SK-N-SH (cell line): ENCODE data around the gene MFNG. TPM values are rescaled to one million over a fixed set of nuclear protein-coding genes. Genes with fewer than 3 reads are reported as not detected.

ENCODE experiments used
- CTCF ChIA-PET: fragments of 300-600, 350-600 bp; formaldehyde crosslinking; extraction: SDS; loops from one replicate; lab custom pipeline; 2021; lab: Yijun Ruan, JAX
- POLR2A ChIA-PET: fragments of 350-600 bp; sonication (Branson Sonifier 250); formaldehyde crosslinking; extraction: SDS; loops from one replicate; lab custom pipeline; 2020; ENCODE audit warnings: antibody characterized with exemption, inconsistent platforms; lab: Yijun Ruan, JAX
- DNase-seq: peaks from one replicate; pipeline ENCODE4 v3.0.0; 2012
- H2AFZ ChIP-seq: fragments of 200-600 bp; sonication (generic); 2 replicates; pipeline ENCODE4 v1.8.1; 2016; ENCODE audit warnings: antibody characterized with exemption, mild to moderate bottlenecking, low read depth
- H3F3A ChIP-seq: fragments of 200-600 bp; sonication (generic); replicated peaks from 2 replicates; pipeline ENCODE3; 2016; ENCODE audit warnings: antibody characterized with exemption, mild to moderate bottlenecking; ENCODE audit not compliant: insufficient read depth
- H3K27ac ChIP-seq, 2 experiments: fragments of 200-500 bp in 1 of 2; fragments of 200-600 bp in 1 of 2; sonication (Bioruptor generic) in 1 of 2; sonication (generic), shearing (Covaris generic) in 1 of 2; 2 replicates each; pipeline versions ENCODE4 v1.5.1 to v1.6.1; 2014 to 2016; ENCODE audit warnings: low read depth in 2 of 2, inconsistent platforms in 1 of 2, low read length in 1 of 2, mild to moderate bottlenecking in 1 of 2, mixed read lengths in 1 of 2
- H3K27me3 ChIP-seq: fragments of 200-600 bp; sonication (generic), shearing (Covaris generic); 2 replicates; pipeline ENCODE4 v1.6.1; 2016; ENCODE audit warnings: mixed run types; ENCODE audit not compliant: insufficient read depth
- H3K36me3 ChIP-seq, 2 experiments: fragments of 200-500 bp in 1 of 2; fragments of 200-600 bp in 1 of 2; sonication (Bioruptor generic) in 1 of 2; sonication (generic) in 1 of 2; replicated peaks in 1 of 2; 2 replicates each; pipeline versions ENCODE3 to v1.5.1; 2014 to 2016; ENCODE audit warnings: low read length in 1 of 2, mild to moderate bottlenecking in 1 of 2; ENCODE audit not compliant: insufficient read depth in 2 of 2, control insufficient read depth in 1 of 2
- H3K4me1 ChIP-seq, 2 experiments: fragments of 200-500 bp in 1 of 2; fragments of 200-600 bp in 1 of 2; sonication (Bioruptor generic) in 1 of 2; sonication (generic), shearing (Covaris generic) in 1 of 2; 2 replicates each; pipeline versions ENCODE4 v1.5.1 to v1.6.1; 2014 to 2016; ENCODE audit warnings: low read depth in 1 of 2, low read length in 1 of 2, mixed run types in 1 of 2; ENCODE audit not compliant: insufficient read depth in 2 of 2, control insufficient read depth in 1 of 2
- H3K4me2 ChIP-seq: fragments of 200-600 bp; sonication (generic), shearing (Covaris generic); 2 replicates; pipeline ENCODE4 v1.6.1; 2017; ENCODE audit warnings: mixed run types
- H3K4me3 ChIP-seq, 2 experiments: fragments of 200-500 bp in 1 of 2; fragments of 200-600 bp in 1 of 2; sonication (Bioruptor generic) in 1 of 2; sonication (generic), shearing (Covaris generic) in 1 of 2; 2 replicates each; pipeline versions ENCODE4 v1.5.1 to v1.8.1; 2014 to 2016; ENCODE audit warnings: low read depth in 2 of 2, inconsistent platforms in 1 of 2, low read length in 1 of 2, mild to moderate bottlenecking in 1 of 2, mixed read lengths in 1 of 2, moderate library complexity in 1 of 2
- H3K79me2 ChIP-seq: fragments of 200-600 bp; sonication (generic); 2 replicates; pipeline ENCODE4 v1.8.1; 2017; ENCODE audit warnings: mild to moderate bottlenecking; ENCODE audit not compliant: insufficient read depth
- H3K9ac ChIP-seq: fragments of 200-600 bp; sonication (generic); 2 replicates; pipeline ENCODE4 v1.6.1; 2017; ENCODE audit warnings: mixed run types
- H3K9me2 ChIP-seq: fragments of 200-600 bp; sonication (generic); 2 replicates; pipeline ENCODE4 v1.6.1; 2017; ENCODE audit warnings: mixed run types
- H3K9me3 ChIP-seq: fragments of 200-600 bp; sonication (generic); 2 replicates; pipeline ENCODE4 v1.6.1; 2017; ENCODE audit warnings: mixed run types, mild to moderate bottlenecking, moderate library complexity
- H4K20me1 ChIP-seq: fragments of 200-600 bp; sonication (generic); 2 replicates; pipeline ENCODE4 v1.6.1; 2017; ENCODE audit warnings: mild to moderate bottlenecking, mixed run types; ENCODE audit not compliant: insufficient read depth
- CHD2 ChIP-seq: fragments of 150-350 bp; IDR thresholded peaks from 2 replicates; pipeline ENCODE4 v1.6.1; 2018; ENCODE audit warnings: low read length; ENCODE audit not compliant: partially characterized antibody
- EP300 ChIP-seq, 2 experiments: IDR thresholded peaks; 2 replicates each; pipeline versions ENCODE4 v1.4.0 to v1.6.1; 2012; ENCODE audit warnings: borderline replicate concordance in 1 of 2, low read depth in 1 of 2, low read length in 1 of 2
- EZH2phosphoT487 ChIP-seq: fragments of 200-600 bp; sonication (generic); IDR thresholded peaks from 2 replicates; pipeline ENCODE4 v1.6.1; 2017; ENCODE audit warnings: low read depth, mixed run types, mild to moderate bottlenecking, antibody characterized with exemption, moderate library complexity, borderline replicate concordance
- FOXJ3 ChIP-seq: sonication (generic); formaldehyde crosslinking; IDR thresholded peaks from 2 replicates; pipeline ENCODE4 v1.5.1; 2020; ENCODE audit warnings: mild to moderate bottlenecking, missing genetic modification reagents
- FOXM1 ChIP-seq: IDR thresholded peaks from 2 replicates; pipeline ENCODE4 v1.4.0; 2012; ENCODE audit warnings: low read depth, mild to moderate bottlenecking
- GABPA ChIP-seq: IDR thresholded peaks from 2 replicates; pipeline ENCODE4 v1.4.0; 2012; ENCODE audit warnings: low read depth, mild to moderate bottlenecking
- MAX ChIP-seq: IDR thresholded peaks from 2 replicates; pipeline ENCODE4 v1.4.0; 2012; ENCODE audit warnings: low read depth
- MEF2A ChIP-seq: IDR thresholded peaks from 2 replicates; pipeline ENCODE4 v1.4.0; 2012; ENCODE audit warnings: low read depth, borderline replicate concordance
- MXI1 ChIP-seq: IDR thresholded peaks from 2 replicates; pipeline ENCODE4 v1.6.1; 2012; ENCODE audit warnings: mild to moderate bottlenecking, low read depth, low read length, improper control_type of control experiment
- POLR2AphosphoS5 ChIP-seq: IDR thresholded peaks from 2 replicates; pipeline ENCODE4 v1.6.1; 2012; ENCODE audit warnings: low read depth, low read length
- REST ChIP-seq: IDR thresholded peaks from 2 replicates; pipeline ENCODE4 v1.6.1; 2012; ENCODE audit warnings: mild to moderate bottlenecking, low read depth, low read length, moderate library complexity
- RXRA ChIP-seq: IDR thresholded peaks from 2 replicates; pipeline ENCODE4 v1.4.0; 2012; ENCODE audit warnings: low read depth, mild to moderate bottlenecking, borderline replicate concordance
- SIN3A ChIP-seq: IDR thresholded peaks from 2 replicates; pipeline ENCODE4 v1.6.1; 2012; ENCODE audit warnings: low read depth, mild to moderate bottlenecking, low read length, moderate library complexity, borderline replicate concordance
- SMC3 ChIP-seq: IDR thresholded peaks from 2 replicates; pipeline ENCODE4 v1.6.1; 2012; ENCODE audit warnings: low read depth, low read length, improper control_type of control experiment
- TAF1 ChIP-seq: IDR thresholded peaks from 2 replicates; pipeline ENCODE4 v1.6.1; 2012; ENCODE audit warnings: low read depth, mild to moderate bottlenecking, low read length, moderate library complexity, borderline replicate concordance
- TCF12 ChIP-seq: IDR thresholded peaks from 2 replicates; pipeline ENCODE4 v1.4.0; 2012
- TEAD4 ChIP-seq: IDR thresholded peaks from 2 replicates; pipeline ENCODE4 v1.4.0; 2012; ENCODE audit warnings: mild to moderate bottlenecking, borderline replicate concordance; ENCODE audit not compliant: insufficient read depth
- USF2 ChIP-seq: fragments of 150-350 bp; IDR thresholded peaks from 2 replicates; pipeline ENCODE4 v1.6.1; 2017; ENCODE audit warnings: antibody characterized with exemption, low read length, low read depth, borderline replicate concordance
- YY1 ChIP-seq: IDR thresholded peaks from 2 replicates; pipeline ENCODE4 v1.4.0; 2012; ENCODE audit warnings: low read depth, mild to moderate bottlenecking
- WGBS: methylation state at CpG from one replicate; pipeline ENCODE4 v1.1.6; 2017; ENCODE audit warnings: low lambda C conversion rate; 5-methylcytosine and 5-hydroxymethylcytosine counted together
- polyA plus RNA-seq, 3 experiments: library from polyadenylated mRNA; depleted of rRNA; stranded (reverse); fragments of >200 nt; gene quantifications; 2 replicates each; pipeline ENCODE4 v1.2.3, GENCODE V29; 2012
- TF ChIP-seq, protein P1 (sequence below): IDR thresholded peaks from 2 replicates; pipeline ENCODE4 v1.4.0; 2012; ENCODE audit warnings: low read depth, borderline replicate concordance
- TF ChIP-seq, protein P2 (sequence below): IDR thresholded peaks from 2 replicates; pipeline ENCODE4 v1.4.0; 2012; ENCODE audit warnings: low read depth, borderline replicate concordance

The MFNG gene
- polyA plus RNA-seq, 1 of the 3 experiments (the other 2 are of a cell fraction) = 0.18 TPM

- no peak for TF ChIP-seq TEAD4
- no peak for TF ChIP-seq GABPA
- no peak for TF ChIP-seq CHD2
- no peak for TF ChIP-seq MXI1
- no peak for TF ChIP-seq MEF2A
- TF ChIP-seq FOXM1 = no peak
- TF ChIP-seq, protein P1, sequence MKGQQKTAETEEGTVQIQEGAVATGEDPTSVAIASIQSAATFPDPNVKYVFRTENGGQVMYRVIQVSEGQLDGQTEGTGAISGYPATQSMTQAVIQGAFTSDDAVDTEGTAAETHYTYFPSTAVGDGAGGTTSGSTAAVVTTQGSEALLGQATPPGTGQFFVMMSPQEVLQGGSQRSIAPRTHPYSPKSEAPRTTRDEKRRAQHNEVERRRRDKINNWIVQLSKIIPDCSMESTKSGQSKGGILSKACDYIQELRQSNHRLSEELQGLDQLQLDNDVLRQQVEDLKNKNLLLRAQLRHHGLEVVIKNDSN = no peak
- no peak for TF ChIP-seq REST
- TF ChIP-seq, protein P2, sequence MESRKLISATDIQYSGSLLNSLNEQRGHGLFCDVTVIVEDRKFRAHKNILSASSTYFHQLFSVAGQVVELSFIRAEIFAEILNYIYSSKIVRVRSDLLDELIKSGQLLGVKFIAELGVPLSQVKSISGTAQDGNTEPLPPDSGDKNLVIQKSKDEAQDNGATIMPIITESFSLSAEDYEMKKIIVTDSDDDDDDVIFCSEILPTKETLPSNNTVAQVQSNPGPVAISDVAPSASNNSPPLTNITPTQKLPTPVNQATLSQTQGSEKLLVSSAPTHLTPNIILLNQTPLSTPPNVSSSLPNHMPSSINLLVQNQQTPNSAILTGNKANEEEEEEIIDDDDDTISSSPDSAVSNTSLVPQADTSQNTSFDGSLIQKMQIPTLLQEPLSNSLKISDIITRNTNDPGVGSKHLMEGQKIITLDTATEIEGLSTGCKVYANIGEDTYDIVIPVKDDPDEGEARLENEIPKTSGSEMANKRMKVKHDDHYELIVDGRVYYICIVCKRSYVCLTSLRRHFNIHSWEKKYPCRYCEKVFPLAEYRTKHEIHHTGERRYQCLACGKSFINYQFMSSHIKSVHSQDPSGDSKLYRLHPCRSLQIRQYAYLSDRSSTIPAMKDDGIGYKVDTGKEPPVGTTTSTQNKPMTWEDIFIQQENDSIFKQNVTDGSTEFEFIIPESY = no peak
- no peak for TF ChIP-seq RXRA
- no peak for TF ChIP-seq EZH2phosphoT487
- TF ChIP-seq TAF1 = no peak
- TF ChIP-seq YY1 = no peak
These were observed 21.5 kb upstream of the MFNG start (continued) for GRCh38 chr22:37507731-37508130.

GRCh38 chr22:37505989-37506388 is 19.8 kb upstream of the MFNG start:
- no peaks in the 10 kb centered on the region for H3K9me3 ChIP-seq
- H3K4me2 ChIP-seq = no peak overlapping the region
- no peak overlapping the region for H3K4me3 ChIP-seq
- peaks cover 10 to 35% of the 10 kb centered on the region in 2 experiments; a peak in 2 of 4 replicates for H3K4me1 ChIP-seq
- no peaks in the 10 kb centered on the region for H3K27me3 ChIP-seq
- CTCF ChIA-PET = interaction anchor here (0.9 to 4.0 kb wide), 7 partner anchors 8 to 101 kb away, joined by 3 to 11 read pairs (median 5); no protein-coding TSS in a partner anchor
- no peak overlapping the region for H3K27ac ChIP-seq
- H3K9ac ChIP-seq = no peak overlapping the region
- H3K36me3 ChIP-seq = peaks cover 0 to 6% of the 10 kb centered on the region in 2 experiments
- no peak for DNase-seq
- no peak overlapping the region for H2AFZ ChIP-seq
- H3K9me2 ChIP-seq = no peaks in the 10 kb centered on the region
- H4K20me1 ChIP-seq = no peaks in the 10 kb centered on the region
- peaks cover 3% of the 10 kb centered on the region for H3F3A ChIP-seq
- 95% methylated on average over 12 of the region's 14 CpGs for WGBS
- no peaks in the 10 kb centered on the region for H3K79me2 ChIP-seq
- POLR2A ChIA-PET = no interaction called here
- TF ChIP-seq GABPA = no peak
- TF ChIP-seq, protein P2 = no peak
- TF ChIP-seq TCF12 = no peak
- TF ChIP-seq MAX = no peak
- no peak for TF ChIP-seq EP300 (IDR thresholded peaks at IDR 0.05; ENCODE audit: borderline replicate concordance in 1 of 2, low read depth in 1 of 2, low read length in 1 of 2)
- TF ChIP-seq EZH2phosphoT487 = no peak
- no peak for TF ChIP-seq SMC3
- TF ChIP-seq MEF2A = no peak
- no peak for TF ChIP-seq USF2
- no peak for TF ChIP-seq POLR2AphosphoS5
- TF ChIP-seq SIN3A = no peak
- no peak for TF ChIP-seq FOXJ3
- no peak for TF ChIP-seq TEAD4
